ENCODE data around the gene ARMH2. TPM values are rescaled to one million over a fixed set of nuclear protein-coding genes. Genes with fewer than 3 reads are reported as not detected.

ARMH2 gene
- total RNA-seq, 1 experiment from 2014 or later = not detected

GRCh38 chr6:24802271-24803059 is 3.7 kb upstream of the ARMH2 start:
- Histone ChIP-seq H3K79me2 (ENCODE audit: low read length) (no peaks in the 10 kb centered on the region), H3K9me2 (replicated peaks; ENCODE audit: insufficient read depth, low read length) (no peaks in the 10 kb centered on the region), H3K4me1 (ENCODE audit: low read length) (no peaks in the 10 kb centered on the region), H3K4me2 (ENCODE audit: low read depth, low read length, poor library complexity, severe bottlenecking) (no peak overlapping the region), H3K36me3 (ENCODE audit: insufficient read depth, low read length) (peaks cover 36% of the 10 kb centered on the region), H3K9ac (ENCODE audit: low read length) (no peak overlapping the region), H3K27me3 (ENCODE audit: low read length) (no peaks in the 10 kb centered on the region), H2AFZ (ENCODE audit: low read length) (no peak overlapping the region), H3K4me3 (ENCODE audit: low read length) (no peak overlapping the region), H3K27ac (ENCODE audit: low read length) (no peak overlapping the region), H4K20me1 (ENCODE audit: insufficient read depth, low read depth, low read length) (no peaks in the 10 kb centered on the region), H3K9me3 (ENCODE audit: low read length) (no peaks in the 10 kb centered on the region)
- DNase-seq = no peak

DNA sequence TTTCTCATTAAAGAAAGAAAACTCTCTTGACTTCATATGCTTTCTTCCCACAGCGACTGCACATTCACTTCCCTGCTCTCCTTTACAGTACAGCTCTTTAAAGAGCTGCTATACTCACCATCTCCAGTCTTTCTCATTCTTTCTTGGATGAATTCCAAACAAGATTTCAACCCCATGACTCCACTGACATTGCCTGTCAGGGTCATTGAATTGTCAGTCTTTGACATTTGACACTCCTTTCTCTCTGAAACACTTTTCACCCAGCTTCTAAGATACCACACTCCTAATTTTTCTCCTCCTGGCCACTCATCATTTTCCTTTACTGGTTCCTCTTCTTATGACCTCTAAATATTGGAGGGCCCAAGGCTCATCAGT is 811 bp upstream of the ARMH2 start:
- no peak for DNase-seq
- Histone ChIP-seq H3K4me3 (ENCODE audit: low read length) (no peak overlapping the region), H4K20me1 (ENCODE audit: insufficient read depth, low read depth, low read length) (no peaks in the 10 kb centered on the region), H3K79me2 (ENCODE audit: low read length) (no peaks in the 10 kb centered on the region), H3K9me3 (ENCODE audit: low read length) (no peaks in the 10 kb centered on the region), H3K4me2 (ENCODE audit: low read depth, low read length, poor library complexity, severe bottlenecking) (no peak overlapping the region), H3K9ac (ENCODE audit: low read length) (no peak overlapping the region), H3K4me1 (ENCODE audit: low read length) (no peaks in the 10 kb centered on the region), H3K27ac (ENCODE audit: low read length) (no peak overlapping the region), H3K9me2 (replicated peaks; ENCODE audit: insufficient read depth, low read length) (no peaks in the 10 kb centered on the region), H3K27me3 (ENCODE audit: low read length) (no peaks in the 10 kb centered on the region), H2AFZ (ENCODE audit: low read length) (no peak overlapping the region), H3K36me3 (ENCODE audit: insufficient read depth, low read length) (peaks cover 7% of the 10 kb centered on the region; the same call in 1 of the 2 replicates)

- Histone ChIP-seq H3K4me1 (ENCODE audit: low read length) (no peaks in the 10 kb centered on the region), H3K27me3 (ENCODE audit: low read length) (no peaks in the 10 kb centered on the region), H3K4me2 (ENCODE audit: low read depth, low read length, poor library complexity, severe bottlenecking) (no peak overlapping the region), H4K20me1 (ENCODE audit: insufficient read depth, low read depth, low read length) (no peaks in the 10 kb centered on the region), H2AFZ (ENCODE audit: low read length) (no peak overlapping the region), H3K36me3 (ENCODE audit: insufficient read depth, low read length) (no peaks in the 10 kb centered on the region; the same call in 1 of the 2 replicates), H3K79me2 (ENCODE audit: low read length) (no peaks in the 10 kb centered on the region), H3K27ac (ENCODE audit: low read length) (no peak overlapping the region), H3K9ac (ENCODE audit: low read length) (no peak overlapping the region), H3K4me3 (ENCODE audit: low read length) (no peak overlapping the region), H3K9me2 (replicated peaks; ENCODE audit: insufficient read depth, low read length) (no peaks in the 10 kb centered on the region), H3K9me3 (ENCODE audit: low read length) (no peaks in the 10 kb centered on the region)
- no peak for DNase-seq
Observed at GRCh38 chr6:24797596-24798216, 1.0 kb downstream of the ARMH2 start.

DNA sequence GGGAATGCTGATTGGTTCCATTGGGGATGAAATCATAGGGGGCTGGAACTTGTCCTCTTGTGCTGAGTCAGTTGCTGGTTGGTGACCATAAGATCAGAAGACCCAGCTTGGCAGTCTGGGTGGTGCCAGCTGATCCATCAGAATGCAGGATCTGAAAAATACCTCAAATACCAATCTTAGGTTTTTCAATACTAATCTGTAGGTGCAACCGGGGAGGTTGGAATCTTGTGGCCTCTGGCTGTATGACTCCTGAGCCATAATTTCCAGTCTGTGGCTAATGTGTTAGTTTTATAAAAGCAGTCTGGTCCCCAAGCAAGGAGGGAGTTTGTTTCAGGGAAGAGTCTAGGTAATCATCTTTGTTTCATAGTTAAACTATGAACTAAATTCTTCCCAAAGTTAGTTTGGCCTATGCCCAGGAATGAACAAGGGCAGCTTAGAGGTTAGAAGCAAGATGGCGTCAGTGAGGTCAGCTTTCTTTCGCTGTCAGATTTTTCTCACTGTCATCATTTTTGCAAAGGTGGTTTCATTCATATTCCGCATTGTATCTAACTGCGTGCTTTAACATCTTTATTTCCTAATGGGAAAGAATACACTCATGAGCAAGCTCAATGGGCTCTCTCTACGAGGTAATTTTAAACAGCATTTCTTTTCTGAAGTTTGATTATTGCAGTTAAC is 2.0 kb downstream of the ARMH2 start:
- DNase-seq = no peak
- H2AFZ ChIP-seq (ENCODE audit: low read length) = no peak overlapping the region

DNA sequence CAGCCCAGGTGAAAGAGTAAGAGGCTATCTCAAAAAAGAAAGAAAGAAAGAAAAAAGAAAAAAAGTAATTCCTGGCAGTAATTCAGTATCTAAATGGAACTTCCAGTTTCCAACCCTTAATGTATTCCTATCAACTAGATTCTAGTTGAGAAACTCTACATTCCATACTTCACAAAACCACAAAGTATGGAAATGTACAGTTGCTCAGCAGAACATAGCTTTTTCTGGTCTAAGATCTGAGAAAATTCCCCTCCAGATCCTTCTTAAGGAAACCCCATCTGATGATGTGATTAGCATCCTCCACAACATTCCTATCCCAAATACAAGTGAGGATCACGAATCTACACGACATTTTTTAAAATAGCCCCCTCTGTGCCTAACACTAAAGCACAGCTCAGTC is 3.6 kb downstream of the ARMH2 start:
- no peaks in the 10 kb centered on the region for H3K27me3 ChIP-seq (ENCODE audit: low read length)
- H3K9ac ChIP-seq (ENCODE audit: low read length) = no peak overlapping the region
- no peak overlapping the region for H3K27ac ChIP-seq (ENCODE audit: low read length)
- no peak overlapping the region for H3K4me2 ChIP-seq (ENCODE audit: low read depth, low read length, poor library complexity, severe bottlenecking)
- H3K36me3 ChIP-seq (ENCODE audit: insufficient read depth, low read length) = no peaks in the 10 kb centered on the region
- H3K4me3 ChIP-seq (ENCODE audit: low read length) = no peak overlapping the region
- no peaks in the 10 kb centered on the region for H3K4me1 ChIP-seq (ENCODE audit: low read length)
- no peak for DNase-seq
- no peaks in the 10 kb centered on the region for H3K79me2 ChIP-seq (ENCODE audit: low read length)
- no peaks in the 10 kb centered on the region for H3K9me3 ChIP-seq (ENCODE audit: low read length)
- no peak overlapping the region for H2AFZ ChIP-seq (ENCODE audit: low read length)
- H3K9me2 ChIP-seq (replicated peaks; ENCODE audit: insufficient read depth, low read length) = no peaks in the 10 kb centered on the region
- no peaks in the 10 kb centered on the region for H4K20me1 ChIP-seq (ENCODE audit: insufficient read depth, low read depth, low read length)

More for the DNA sequence above, 2.0 kb downstream of the ARMH2 start:
- H3K4me1 ChIP-seq (ENCODE audit: low read length) = no peaks in the 10 kb centered on the region
- no peaks in the 10 kb centered on the region for H3K79me2 ChIP-seq (ENCODE audit: low read length)
- no peaks in the 10 kb centered on the region for H3K36me3 ChIP-seq (ENCODE audit: insufficient read depth, low read length)
- no peak overlapping the region for H3K4me2 ChIP-seq (ENCODE audit: low read depth, low read length, poor library complexity, severe bottlenecking)
- H3K9me3 ChIP-seq (ENCODE audit: low read length) = no peaks in the 10 kb centered on the region
- no peak overlapping the region for H3K27ac ChIP-seq (ENCODE audit: low read length)
- no peak overlapping the region for H3K4me3 ChIP-seq (ENCODE audit: low read length)
- no peak overlapping the region for H3K9ac ChIP-seq (ENCODE audit: low read length)
- H3K9me2 ChIP-seq (replicated peaks; ENCODE audit: insufficient read depth, low read length) = no peaks in the 10 kb centered on the region
- no peaks in the 10 kb centered on the region for H4K20me1 ChIP-seq (ENCODE audit: insufficient read depth, low read depth, low read length)
- H3K27me3 ChIP-seq (ENCODE audit: low read length) = no peaks in the 10 kb centered on the region

DNA sequence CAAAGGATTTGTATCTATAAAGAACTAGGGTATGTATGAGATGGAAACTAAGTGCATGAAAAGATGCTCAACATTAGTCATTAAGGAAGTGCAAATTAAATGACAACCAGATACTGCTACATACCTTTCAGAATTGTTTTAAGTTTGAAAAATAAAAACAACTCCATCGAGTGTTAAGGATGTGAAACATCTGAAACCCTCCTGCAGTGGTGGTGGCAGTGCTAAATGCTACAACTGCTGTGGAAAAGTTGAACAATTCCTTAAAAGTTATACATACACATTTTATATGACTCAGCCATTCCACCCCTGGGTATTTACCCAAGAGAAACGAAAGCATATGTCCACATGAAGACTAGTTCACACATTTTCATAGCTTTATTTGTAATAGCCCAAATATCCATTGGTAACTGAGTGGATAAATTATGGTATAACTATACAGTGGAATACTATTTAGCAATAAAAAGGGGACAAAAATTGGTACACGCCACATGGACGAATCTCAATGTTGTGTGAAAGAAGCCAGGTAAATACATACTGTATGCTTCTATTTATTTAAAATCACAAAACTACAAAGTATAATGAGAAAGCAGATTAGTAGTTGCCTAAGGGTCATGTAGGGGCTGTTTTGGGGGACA is 10.6 kb downstream of the ARMH2 start:
- Histone ChIP-seq H3K4me1 (ENCODE audit: low read length) (no peaks in the 10 kb centered on the region), H4K20me1 (ENCODE audit: insufficient read depth, low read depth, low read length) (no peaks in the 10 kb centered on the region), H2AFZ (ENCODE audit: low read length) (no peak overlapping the region), H3K9me3 (ENCODE audit: low read length) (no peaks in the 10 kb centered on the region), H3K36me3 (ENCODE audit: insufficient read depth, low read length) (peaks cover 47% of the 10 kb centered on the region), H3K79me2 (ENCODE audit: low read length) (peaks cover 7% of the 10 kb centered on the region), H3K9me2 (replicated peaks; ENCODE audit: insufficient read depth, low read length) (no peaks in the 10 kb centered on the region), H3K4me2 (ENCODE audit: low read depth, low read length, poor library complexity, severe bottlenecking) (no peak overlapping the region), H3K27ac (ENCODE audit: low read length) (no peak overlapping the region), H3K27me3 (ENCODE audit: low read length) (no peaks in the 10 kb centered on the region), H3K4me3 (ENCODE audit: low read length) (no peak overlapping the region), H3K9ac (ENCODE audit: low read length) (no peak overlapping the region)
- DNase-seq = no peak

DNA sequence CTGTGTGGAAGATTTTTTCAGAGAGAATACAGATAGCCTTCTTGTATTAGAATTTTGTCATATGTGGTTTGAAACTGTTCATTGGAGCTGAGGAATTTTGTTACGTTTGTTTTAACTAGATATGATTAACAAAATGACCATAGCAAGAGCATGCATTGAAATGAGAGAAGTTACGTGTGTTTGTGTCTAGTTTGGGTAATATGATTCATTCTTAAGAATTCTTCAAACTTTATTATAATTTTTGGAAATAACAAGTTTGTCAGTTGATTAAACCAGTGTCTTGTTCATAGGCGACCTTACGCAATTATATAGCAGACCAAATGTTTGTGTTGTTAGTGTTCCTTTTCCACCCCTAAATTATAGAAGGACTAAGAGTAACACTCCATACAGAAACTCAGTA is 18.5 kb downstream of the ARMH2 start:
- no peak overlapping the region for H3K9ac ChIP-seq (ENCODE audit: low read length)
- no peaks in the 10 kb centered on the region for H3K27me3 ChIP-seq (ENCODE audit: low read length)
- no peaks in the 10 kb centered on the region for H3K9me2 ChIP-seq (replicated peaks; ENCODE audit: insufficient read depth, low read length)
- no peak overlapping the region for H3K4me2 ChIP-seq (ENCODE audit: low read depth, low read length, poor library complexity, severe bottlenecking)
- no peak overlapping the region for H3K27ac ChIP-seq (ENCODE audit: low read length)
- no peaks in the 10 kb centered on the region for H3K9me3 ChIP-seq (ENCODE audit: low read length)
- H3K4me1 ChIP-seq (ENCODE audit: low read length) = peaks cover 32% of the 10 kb centered on the region
- H3K36me3 ChIP-seq (ENCODE audit: insufficient read depth, low read length) = peaks cover 70% of the 10 kb centered on the region
- H2AFZ ChIP-seq (ENCODE audit: low read length) = no peak overlapping the region
- H4K20me1 ChIP-seq (ENCODE audit: insufficient read depth, low read depth, low read length) = peaks cover 9% of the 10 kb centered on the region; the same call in 1 of the 2 replicates
- peaks cover 75% of the 10 kb centered on the region for H3K79me2 ChIP-seq (ENCODE audit: low read length)
- DNase-seq = no peak
- no peak overlapping the region for H3K4me3 ChIP-seq (ENCODE audit: low read length)
